Adipose tissue (tissue), 3 donors: ENCODE results near the gene PTCH2. TPM values are rescaled to one million over a fixed set of nuclear protein-coding genes. Genes with fewer than 3 reads are reported as not detected.

Experiments used
- H3K27ac ChIP-seq: one replicate; pipeline ENCODE4 v1.5.1; 2013; ENCODE audit warnings: low read depth, low read length
- WGBS, 3 donors: extraction: QIAGEN DNeasy Blood & Tissue Kit; methylation state at CpG; one replicate each; pipeline ENCODE4 v1.1.7; 2013; 5-methylcytosine and 5-hydroxymethylcytosine counted together
- polyA plus RNA-seq, 3 donors: library from polyadenylated mRNA; stranded (reverse); fragments of 200-250 nt; gene quantifications; one replicate each; pipeline ENCODE4 v1.2.3, GENCODE V29; 2013
- donor health status: healthy with polysubstance abuse.
- donor health status: Bipolar disorder and iron deficiency.
- donor health status: healthy.

PTCH2 gene
- polyA plus RNA-seq, 3 donors: 0.26 to 0.56 (median 0.37) TPM

- peak within 1 kb of the TSS; percentile 76 for H3K27ac ChIP-seq
- WGBS, 3 donors: 0% methylated on average over 65 of the region's 65 CpGs
Measured at GRCh38 chr1:44775078-44775929, 67.7 kb downstream of the PTCH2 start, which contains the start of gene RPS8. Gene RPS8, plus strand, starts transcription at chr1:44775540. Its CDS starts 57 bp downstream, at chr1:44775597.

Other genes starting within 250 kb of the PTCH2 start
- gene TMEM53, start 168.8 kb downstream of the PTCH2 start, polyA plus RNA-seq: 10 to 100 TPM in 2 of 3 donors, 1 to 10 TPM in 1; 9.0 to 24.6 (median 13.3) TPM
- 1 to 10 TPM in 2 of 3 donors, under 1 TPM in 1; 0.56 to 5.1 (median 4.4) TPM for gene ARMH1, start 168.5 kb downstream of the PTCH2 start, polyA plus RNA-seq
- gene RNU5D-1, start 112.1 kb downstream of the PTCH2 start, polyA plus RNA-seq: not detected
- under 1 TPM; 0.18 to 0.45 (median 0.45) TPM for gene KIF2C, start 103.4 kb downstream of the PTCH2 start, polyA plus RNA-seq
- gene RPS8, start 67.7 kb downstream of the PTCH2 start, polyA plus RNA-seq: 1,000 to 10,000 TPM; 1,595 to 3,591 (median 2,179) TPM
- under 1 TPM in 2 of 3 donors, not detected in 1; 0.16 to 0.21 TPM for gene BEST4, start 55.1 kb downstream of the PTCH2 start, polyA plus RNA-seq
- gene PLK3, start 42.9 kb downstream of the PTCH2 start, polyA plus RNA-seq: 10 to 100 TPM in 2 of 3 donors, 1 to 10 TPM in 1; 6.7 to 50.9 (median 39.8) TPM
- under 1 TPM in 2 of 3 donors, not detected in 1; 0.25 to 0.74 TPM for gene DYNLT4, start 35.9 kb downstream of the PTCH2 start, polyA plus RNA-seq
- gene BTBD19, start 34.7 kb downstream of the PTCH2 start, polyA plus RNA-seq: 10 to 100 TPM in 2 of 3 donors, 1 to 10 TPM in 1; 1.6 to 12.0 (median 10.8) TPM
- gene EIF2B3, start 143.3 kb upstream of the PTCH2 start, polyA plus RNA-seq: 10 to 100 TPM; 13.5 to 28.0 (median 17.7) TPM
- gene HECTD3, start 168.1 kb upstream of the PTCH2 start, polyA plus RNA-seq: 10 to 100 TPM; 32.6 to 45.7 (median 34.2) TPM
- gene UROD, start 169.0 kb upstream of the PTCH2 start, polyA plus RNA-seq: 100 to 1,000 TPM in 2 of 3 donors, 10 to 100 TPM in 1; 34.7 to 104 (median 101) TPM